C4-2B (cell line): Measurements from ENCODE around the gene USP37.

ENCODE experiments used
- H3K27ac ChIP-seq: fragments of 450-650 bp; 2 replicates; pipeline ENCODE4 v1.5.1; 2017
- CTCF ChIP-seq: fragments of 450-650 bp; conservative IDR thresholded peaks from 2 replicates; pipeline ENCODE4 v1.5.1; 2017; ENCODE audit warnings: mild to moderate bottlenecking
- ZFX ChIP-seq: fragments of 450-650 bp; IDR thresholded peaks from 2 replicates; pipeline ENCODE4 v1.6.1; 2017

USP37 gene

GRCh38 chr2:218485986-218486667 lies 82.0 kb downstream of the USP37 start:
- no peak overlapping the region for H3K27ac ChIP-seq
- TF ChIP-seq ZFX, result no peak
- no peak for TF ChIP-seq CTCF

- no peak for TF ChIP-seq ZFX
- TF ChIP-seq CTCF, result no peak
- H3K27ac ChIP-seq, result no peak overlapping the region
These were observed 85.5 kb downstream of the USP37 start for GRCh38 chr2:218482651-218483050.

GRCh38 chr2:218479595-218479994 lies 88.6 kb downstream of the USP37 start:
- H3K27ac ChIP-seq, result no peak overlapping the region
- TF ChIP-seq CTCF (no peak), ZFX (no peak)

GRCh38 chr2:218478544-218478943 lies 89.6 kb downstream of the USP37 start:
- no peak overlapping the region for H3K27ac ChIP-seq
- TF ChIP-seq CTCF (no peak), ZFX (no peak)

- TF ChIP-seq ZFX (no peak), CTCF (no peak)
- H3K27ac ChIP-seq, result no peak overlapping the region
These were observed 90.9 kb downstream of the USP37 start for GRCh38 chr2:218477247-218477646.

GRCh38 chr2:218476676-218477075 lies 91.5 kb downstream of the USP37 start:
- no peak overlapping the region for H3K27ac ChIP-seq
- no peak for TF ChIP-seq CTCF

GRCh38 chr2:218474527-218474926 lies 93.6 kb downstream of the USP37 start:
- no peak for TF ChIP-seq CTCF
- no peak for TF ChIP-seq ZFX
- H3K27ac ChIP-seq, result no peak overlapping the region
